ENCODE measurements around the gene STK38.

STK38 gene

DNA sequence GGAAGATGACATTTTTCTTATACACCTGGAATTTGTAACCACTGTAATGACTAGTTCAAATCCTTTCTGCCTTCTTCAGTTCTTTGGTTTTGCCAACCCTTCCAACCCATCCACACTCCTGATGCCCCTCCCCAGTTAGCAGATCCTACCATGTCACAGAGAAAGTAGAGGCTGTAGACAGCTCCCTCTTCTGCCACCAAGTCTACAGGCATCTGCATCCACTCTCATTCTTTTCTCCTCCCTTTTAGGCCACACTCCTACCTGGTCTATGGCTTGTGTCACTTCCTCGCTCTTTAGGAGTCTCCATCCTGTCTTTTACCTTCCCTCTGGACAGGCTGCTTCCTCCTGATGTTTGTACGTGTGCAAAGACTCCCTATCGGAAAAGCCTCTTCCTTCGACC lies 13.5 kb upstream of the STK38 start:
- no peaks in the 10 kb centered on the region for H3K36me3 ChIP-seq (ENCODE audit: control insufficient read depth in 1 of 2, insufficient read depth in 2 of 2, low read length in 2 of 2)
- no peak overlapping the region for H3K4me3 ChIP-seq (ENCODE audit: low read depth in 1 of 2, low read length in 2 of 2)
- no peaks in the 10 kb centered on the region for H3K4me1 ChIP-seq (ENCODE audit: control insufficient read depth in 1 of 2, insufficient read depth in 2 of 2, low read length in 2 of 2)
- no peaks in the 10 kb centered on the region for H3K9me3 ChIP-seq (ENCODE audit: control insufficient read depth in 1 of 2, low read length in 2 of 2)
- no peak overlapping the region for H3K27ac ChIP-seq (ENCODE audit: low read length)
- no peaks in the 10 kb centered on the region for H3K27me3 ChIP-seq (ENCODE audit: low read depth, low read length)

DNA sequence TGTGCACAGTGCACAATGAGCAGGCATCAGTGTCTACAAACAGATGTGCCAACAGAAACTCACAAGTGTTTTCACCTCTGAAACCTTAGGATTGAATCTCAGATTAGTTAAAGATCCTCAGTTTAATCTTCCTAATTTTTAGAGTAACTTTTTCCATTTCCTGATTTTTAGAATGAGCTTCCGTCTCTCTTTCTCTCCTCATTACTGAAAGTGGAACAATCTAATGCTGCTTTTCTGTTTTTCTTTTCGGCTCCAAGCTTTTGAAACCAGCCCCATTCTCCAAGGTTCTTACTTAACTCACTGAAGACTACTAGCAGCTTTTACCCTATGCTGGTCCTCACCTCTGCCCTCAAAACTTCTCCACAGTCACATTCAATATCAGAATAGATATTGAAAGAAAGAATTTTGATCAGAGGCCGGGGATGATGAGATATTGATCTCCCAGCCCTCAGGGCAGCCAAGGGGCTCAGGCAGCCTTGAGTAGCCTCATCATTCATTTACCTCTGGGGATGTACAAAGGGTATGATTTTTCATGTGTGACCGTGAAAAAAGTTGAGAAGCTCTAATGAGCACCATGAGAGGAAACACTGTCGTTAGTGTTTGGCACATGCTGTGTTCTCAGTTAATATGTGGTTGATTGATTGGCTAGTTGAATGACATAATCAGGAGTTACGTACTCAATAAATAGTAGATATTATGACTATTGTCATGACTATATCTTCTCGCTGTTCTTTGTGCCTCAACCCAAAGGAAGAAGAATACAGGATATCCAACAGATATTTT lies 11.9 kb upstream of the STK38 start:
- H3K4me3 ChIP-seq (ENCODE audit: low read depth in 1 of 2, low read length in 2 of 2): no peak overlapping the region
- no peaks in the 10 kb centered on the region for H3K36me3 ChIP-seq (ENCODE audit: control insufficient read depth in 1 of 2, insufficient read depth in 2 of 2, low read length in 2 of 2)
- H3K27me3 ChIP-seq (ENCODE audit: low read depth, low read length): no peaks in the 10 kb centered on the region
- H3K27ac ChIP-seq (ENCODE audit: low read length): no peak overlapping the region
- peaks cover 0 to 8% of the 10 kb centered on the region in 2 donors for H3K4me1 ChIP-seq (ENCODE audit: control insufficient read depth in 1 of 2, insufficient read depth in 2 of 2, low read length in 2 of 2)
- H3K9me3 ChIP-seq (ENCODE audit: control insufficient read depth in 1 of 2, low read length in 2 of 2): no peaks in the 10 kb centered on the region

DNA sequence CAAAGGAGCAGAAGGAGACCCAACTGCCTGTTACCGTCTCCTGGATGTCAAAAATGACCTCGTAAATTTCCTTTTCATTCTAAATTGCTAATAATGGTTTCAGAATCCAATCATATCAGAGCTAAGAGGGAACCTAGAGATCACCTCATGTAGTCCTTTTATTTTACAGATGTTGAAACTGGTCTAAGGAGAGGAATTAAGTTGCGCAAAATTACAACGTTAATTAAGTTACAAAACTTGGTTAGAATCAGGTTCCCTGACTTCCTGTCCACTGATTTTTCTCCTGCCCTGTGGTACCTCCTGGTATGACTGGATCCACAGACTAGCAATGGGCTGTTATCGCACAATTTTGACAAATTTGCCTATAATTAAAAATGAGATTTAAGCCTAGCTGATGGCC lies 9.0 kb upstream of the STK38 start:
- Histone ChIP-seq H3K4me1 (ENCODE audit: control insufficient read depth in 1 of 2, insufficient read depth in 2 of 2, low read length in 2 of 2) (peaks cover 0 to 8% of the 10 kb centered on the region in 2 donors), H3K4me3 (ENCODE audit: low read depth in 1 of 2, low read length in 2 of 2) (no peak overlapping the region), H3K9me3 (ENCODE audit: control insufficient read depth in 1 of 2, low read length in 2 of 2) (no peaks in the 10 kb centered on the region), H3K27ac (ENCODE audit: low read length) (no peak overlapping the region), H3K27me3 (ENCODE audit: low read depth, low read length) (no peaks in the 10 kb centered on the region), H3K36me3 (ENCODE audit: control insufficient read depth in 1 of 2, insufficient read depth in 2 of 2, low read length in 2 of 2) (no peaks in the 10 kb centered on the region)

DNA sequence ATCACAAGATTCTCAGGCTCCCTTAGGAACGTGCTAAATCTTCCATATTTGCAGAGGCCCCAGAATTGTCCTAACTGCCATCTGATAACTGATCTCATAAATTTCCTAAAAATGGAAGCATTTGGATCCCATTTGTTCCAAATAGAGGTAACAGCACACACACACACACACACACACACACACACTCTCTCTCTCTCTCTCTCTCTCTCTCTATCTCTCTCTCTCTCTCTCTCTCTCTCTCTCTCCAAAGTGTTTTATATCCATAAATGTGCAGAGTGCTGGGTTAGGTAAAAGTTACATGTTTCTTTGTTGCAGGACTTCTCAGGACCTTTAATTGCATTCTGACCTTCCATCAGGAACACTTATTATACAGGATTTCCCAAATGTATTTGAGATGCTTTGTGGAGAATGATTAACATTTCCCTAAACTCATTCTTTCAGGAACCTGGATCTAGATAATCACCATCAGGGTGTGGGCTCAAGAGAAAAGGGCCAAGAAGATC lies 8.5 kb upstream of the STK38 start:
- no peaks in the 10 kb centered on the region for H3K36me3 ChIP-seq (ENCODE audit: control insufficient read depth in 1 of 2, insufficient read depth in 2 of 2, low read length in 2 of 2)
- H3K27ac ChIP-seq (ENCODE audit: low read length): no peak overlapping the region
- H3K4me1 ChIP-seq (ENCODE audit: control insufficient read depth in 1 of 2, insufficient read depth in 2 of 2, low read length in 2 of 2): peaks cover 0 to 8% of the 10 kb centered on the region in 2 donors
- H3K4me3 ChIP-seq (ENCODE audit: low read depth in 1 of 2, low read length in 2 of 2): no peak overlapping the region
- no peaks in the 10 kb centered on the region for H3K27me3 ChIP-seq (ENCODE audit: low read depth, low read length)
- no peaks in the 10 kb centered on the region for H3K9me3 ChIP-seq (ENCODE audit: control insufficient read depth in 1 of 2, low read length in 2 of 2)

GRCh38 chr6:36550473-36551000 lies 3.3 kb upstream of the STK38 start:
- Histone ChIP-seq H3K9me3 (ENCODE audit: control insufficient read depth in 1 of 2, low read length in 2 of 2) (no peaks in the 10 kb centered on the region), H3K4me1 (ENCODE audit: control insufficient read depth in 1 of 2, insufficient read depth in 2 of 2, low read length in 2 of 2) (peaks cover 2 to 12% of the 10 kb centered on the region in 2 donors), H3K27ac (ENCODE audit: low read length) (no peak overlapping the region), H3K36me3 (ENCODE audit: control insufficient read depth in 1 of 2, insufficient read depth in 2 of 2, low read length in 2 of 2) (no peaks in the 10 kb centered on the region), H3K4me3 (ENCODE audit: low read depth in 1 of 2, low read length in 2 of 2) (no peak overlapping the region), H3K27me3 (ENCODE audit: low read depth, low read length) (no peaks in the 10 kb centered on the region)

DNA sequence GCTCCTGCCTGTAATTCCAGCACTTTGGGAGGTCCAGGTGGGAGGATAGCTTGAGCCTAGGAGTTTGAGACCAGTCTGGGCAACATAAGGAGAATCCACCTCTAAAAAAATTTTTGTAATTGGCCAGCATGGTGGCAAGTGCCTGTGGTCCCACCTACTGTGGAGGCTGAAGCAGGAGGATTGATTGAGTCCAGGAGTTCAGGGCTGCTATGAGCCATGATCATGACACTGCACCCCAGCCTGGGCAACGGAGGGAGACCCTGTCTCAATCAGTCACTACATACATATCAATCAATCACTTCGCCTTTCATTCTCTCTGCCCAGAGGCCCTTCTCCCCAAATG lies 1.1 kb upstream of the STK38 start:
- Histone ChIP-seq H3K36me3 (ENCODE audit: control insufficient read depth in 1 of 2, insufficient read depth in 2 of 2, low read length in 2 of 2) (no peaks in the 10 kb centered on the region), H3K27me3 (ENCODE audit: low read depth, low read length) (no peaks in the 10 kb centered on the region), H3K4me3 (ENCODE audit: low read depth in 1 of 2, low read length in 2 of 2) (no peak overlapping the region), H3K4me1 (ENCODE audit: control insufficient read depth in 1 of 2, insufficient read depth in 2 of 2, low read length in 2 of 2) (peaks cover 11 to 21% of the 10 kb centered on the region in 2 donors), H3K27ac (ENCODE audit: low read length) (no peak overlapping the region), H3K9me3 (ENCODE audit: control insufficient read depth in 1 of 2, low read length in 2 of 2) (no peaks in the 10 kb centered on the region)

- peaks cover 11 to 25% of the 10 kb centered on the region in 2 donors for H3K4me1 ChIP-seq (ENCODE audit: control insufficient read depth in 1 of 2, insufficient read depth in 2 of 2, low read length in 2 of 2)
- H3K36me3 ChIP-seq (ENCODE audit: control insufficient read depth in 1 of 2, insufficient read depth in 2 of 2, low read length in 2 of 2): no peaks in the 10 kb centered on the region
- H3K27ac ChIP-seq (ENCODE audit: low read length): peak overlapping the region; percentile 99
- peak overlapping the region; percentile 44 to 89 for H3K4me3 ChIP-seq (ENCODE audit: low read depth in 1 of 2, low read length in 2 of 2)
- H3K27me3 ChIP-seq (ENCODE audit: low read depth, low read length): no peaks in the 10 kb centered on the region
- no peaks in the 10 kb centered on the region for H3K9me3 ChIP-seq (ENCODE audit: control insufficient read depth in 1 of 2, low read length in 2 of 2)
Observed at GRCh38 chr6:36547646-36548400, 544 bp upstream of the STK38 start.

- Histone ChIP-seq H3K27ac (ENCODE audit: low read length) (peak overlapping the region; percentile 99), H3K27me3 (ENCODE audit: low read depth, low read length) (no peaks in the 10 kb centered on the region), H3K36me3 (ENCODE audit: control insufficient read depth in 1 of 2, insufficient read depth in 2 of 2, low read length in 2 of 2) (peaks cover 0 to 2% of the 10 kb centered on the region in 2 donors), H3K4me1 (ENCODE audit: control insufficient read depth in 1 of 2, insufficient read depth in 2 of 2, low read length in 2 of 2) (peaks cover 11 to 28% of the 10 kb centered on the region in 2 donors), H3K9me3 (ENCODE audit: control insufficient read depth in 1 of 2, low read length in 2 of 2) (no peaks in the 10 kb centered on the region), H3K4me3 (ENCODE audit: low read depth in 1 of 2, low read length in 2 of 2) (peak overlapping the region; percentile 89 to 99)
Observed at GRCh38 chr6:36546308-36546919, 865 bp downstream of the STK38 start.

GRCh38 chr6:36545767-36546307 lies 1.4 kb downstream of the STK38 start:
- H3K36me3 ChIP-seq (ENCODE audit: control insufficient read depth in 1 of 2, insufficient read depth in 2 of 2, low read length in 2 of 2): peaks cover 0 to 4% of the 10 kb centered on the region in 2 donors
- H3K4me1 ChIP-seq (ENCODE audit: control insufficient read depth in 1 of 2, insufficient read depth in 2 of 2, low read length in 2 of 2): peaks cover 11 to 28% of the 10 kb centered on the region in 2 donors
- peak overlapping the region; percentile 99 for H3K27ac ChIP-seq (ENCODE audit: low read length)
- H3K4me3 ChIP-seq (ENCODE audit: low read depth in 1 of 2, low read length in 2 of 2): peak overlapping the region; percentile 89 to 99
- no peaks in the 10 kb centered on the region for H3K9me3 ChIP-seq (ENCODE audit: control insufficient read depth in 1 of 2, low read length in 2 of 2)
- no peaks in the 10 kb centered on the region for H3K27me3 ChIP-seq (ENCODE audit: low read depth, low read length)

DNA sequence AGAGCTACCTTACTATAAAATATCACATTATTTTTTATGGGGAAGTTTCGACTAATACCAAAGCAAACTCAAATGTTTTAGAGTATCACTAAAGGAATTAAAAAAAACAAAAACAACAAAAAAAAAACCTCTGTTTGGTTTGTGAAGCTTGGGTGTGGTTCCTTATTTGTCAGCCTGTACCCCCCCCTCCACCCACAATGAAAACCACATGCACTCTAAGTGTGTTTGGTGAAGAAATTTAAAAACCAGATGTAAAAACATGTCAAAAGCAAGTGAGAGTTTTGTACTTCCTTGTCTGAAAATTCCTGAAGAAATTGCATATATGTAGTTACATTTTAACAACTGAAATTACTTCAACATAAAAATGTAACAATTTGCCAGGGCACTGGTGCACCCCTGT lies 3.1 kb downstream of the STK38 start:
- peaks cover 11 to 28% of the 10 kb centered on the region in 2 donors for H3K4me1 ChIP-seq (ENCODE audit: control insufficient read depth in 1 of 2, insufficient read depth in 2 of 2, low read length in 2 of 2)
- peak overlapping the region; percentile 9 to 40 for H3K4me3 ChIP-seq (ENCODE audit: low read depth in 1 of 2, low read length in 2 of 2)

DNA sequence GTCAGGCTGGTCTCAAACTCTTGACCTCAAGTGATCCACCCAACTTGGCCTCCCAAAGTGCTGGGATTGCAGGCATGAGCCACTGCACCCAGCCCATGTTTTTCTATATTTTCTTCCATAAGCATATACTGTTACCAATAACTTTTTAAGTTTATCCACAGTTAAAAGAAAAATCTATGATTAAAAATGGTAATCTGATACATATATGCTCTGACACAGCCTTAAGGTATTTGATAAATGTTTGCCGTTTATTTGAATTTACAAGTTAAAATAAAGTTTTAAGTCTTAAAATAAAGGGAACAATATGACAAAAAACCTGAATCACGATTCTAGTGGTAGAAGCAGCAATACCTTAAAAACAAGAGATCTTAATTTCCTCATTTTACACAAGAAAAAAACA lies 5.2 kb downstream of the STK38 start:
- Histone ChIP-seq H3K4me1 (ENCODE audit: control insufficient read depth in 1 of 2, insufficient read depth in 2 of 2, low read length in 2 of 2) (peaks cover 11 to 28% of the 10 kb centered on the region in 2 donors), H3K4me3 (ENCODE audit: low read depth in 1 of 2, low read length in 2 of 2) (no peak overlapping the region), H3K9me3 (ENCODE audit: control insufficient read depth in 1 of 2, low read length in 2 of 2) (no peaks in the 10 kb centered on the region), H3K27me3 (ENCODE audit: low read depth, low read length) (no peaks in the 10 kb centered on the region), H3K36me3 (ENCODE audit: control insufficient read depth in 1 of 2, insufficient read depth in 2 of 2, low read length in 2 of 2) (peaks cover 14 to 20% of the 10 kb centered on the region in 2 donors), H3K27ac (ENCODE audit: low read length) (no peak overlapping the region)

More for the DNA sequence above, 3.1 kb downstream of the STK38 start:
- H3K9me3 ChIP-seq (ENCODE audit: control insufficient read depth in 1 of 2, low read length in 2 of 2): no peaks in the 10 kb centered on the region
- peaks cover 5 to 16% of the 10 kb centered on the region in 2 donors for H3K36me3 ChIP-seq (ENCODE audit: control insufficient read depth in 1 of 2, insufficient read depth in 2 of 2, low read length in 2 of 2)
- H3K27ac ChIP-seq (ENCODE audit: low read length): no peak overlapping the region
- H3K27me3 ChIP-seq (ENCODE audit: low read depth, low read length): no peaks in the 10 kb centered on the region

Measured in muscle layer of duodenum (tissue), 2 donors.